Heart right ventricle (tissue), 16 donors: ENCODE data around the gene SAMMSON. TPM values are rescaled to one million over a fixed set of nuclear protein-coding genes. Genes with fewer than 3 reads are reported as not detected.

ENCODE experiments used
- ATAC-seq, 8 donors: fragments of 200-7000 bp; cut with Tn5 transposase; one replicate each; pipeline ENCODE4 v1.9.1; 2020; ENCODE audit warnings: mild to moderate bottlenecking in 8 of 8, moderate library complexity in 8 of 8, moderate number of reproducible peaks in 1 of 8
- DNase-seq, 2 donors: peaks; one replicate each; pipeline ENCODE4 v3.0.0-alpha.2; 2020
- H3K27ac ChIP-seq, 10 donors: fragments of 200-600 bp; sonication (generic) in 2 of 10; one replicate each; pipeline versions ENCODE4 v1.5.0 to v1.8.0; 2020 to 2022; ENCODE audit warnings: mild to moderate bottlenecking in 3 of 10
- H3K27me3 ChIP-seq, 7 donors: fragments of 200-600 bp; one replicate each; pipeline ENCODE4 v1.8.0; 2021 to 2022; ENCODE audit warnings: mild to moderate bottlenecking in 2 of 7
- H3K36me3 ChIP-seq, 9 donors: fragments of 200-600 bp; sonication (generic) in 1 of 9; one replicate each; pipeline versions ENCODE4 v1.5.0 to v1.8.0; 2020 to 2022; ENCODE audit warnings: mild to moderate bottlenecking in 2 of 9
- H3K4me1 ChIP-seq, 9 donors: fragments of 200-600 bp; sonication (generic) in 1 of 9; one replicate each; pipeline versions ENCODE4 v1.5.0 to v1.8.0; 2020 to 2022; ENCODE audit warnings: mild to moderate bottlenecking in 4 of 9
- H3K4me3 ChIP-seq, 10 donors: fragments of 200-600 bp; sonication (generic) in 2 of 10; one replicate each; pipeline versions ENCODE4 v1.5.0 to v1.8.0; 2020 to 2022; ENCODE audit warnings: mild to moderate bottlenecking in 7 of 10, moderate library complexity in 2 of 10
- H3K9me3 ChIP-seq, 11 donors: fragments of 200-600 bp in 10 of 11; sonication (generic) in 2 of 11; one replicate each; pipeline versions ENCODE4 v1.5.0 to v1.8.0; 2013 to 2022; ENCODE audit warnings: mild to moderate bottlenecking in 2 of 11, control low read depth in 1 of 11, moderate library complexity in 1 of 11
- WGBS, 2 donors: extraction: QIAGEN DNeasy Blood & Tissue Kit; methylation state at CpG; one replicate each; pipeline ENCODE4 v1.1.7; 2013; ENCODE audit warnings: inconsistent platforms in 1 of 2; 5-methylcytosine and 5-hydroxymethylcytosine counted together
- intact Hi-C, 10 donors: fragments of 100-400 bp; cut with DNase I; formaldehyde crosslinking; loops; one replicate each; pipeline versions ENCODE4 v1.11.1 to v1.14.2; 2022
- polyA plus RNA-seq, 2 donors: library from polyadenylated mRNA; stranded (reverse); fragments of 200-250 nt; gene quantifications; one replicate each; pipeline ENCODE4 v1.2.3, GENCODE V29; 2013
- total RNA-seq, 10 donors: library from RNA; stranded (reverse); fragmentation: NEBNext Ultra II Directional in 3 of 10; extraction: Animal tissue kit (Norgen Biotek cat#: 25700) in 3 of 10; gene quantifications; one replicate each; pipeline versions ENCODE4 v1.2.1 to v1.2.4, GENCODE V29; 2021 to 2023
- TF ChIP-seq, protein P1 (sequence below), 9 donors: fragments of 200-600 bp; sonication (generic) in 2 of 9; IDR thresholded peaks; one replicate each; pipeline versions ENCODE4 v1.5.0 to v1.8.0; 2021 to 2022; ENCODE audit warnings: antibody characterized with exemption in 9 of 9, mild to moderate bottlenecking in 5 of 9, moderate library complexity in 1 of 9
- donor health status: Arrhythmogenic right ventricular cardiomyopathy.
- donor health status: ischemic (EF 13 %, LVEDD 7.1; RV severe dilation, severe dysfunction).
- donor health status: healthy with polysubstance abuse.
- donor health status: DM: no; HTN: yes; CAD: no.
- donor health status: DM: no; HTN: no; CAD: no.
- donor health status: ischemic (EF 25% LVEDD 6.9; RV normal size, moderate dysfunction).
- donor health status: ischemic (EF 25% LVEDD 5.7; RV mildly dilated, moderate dysfunction).
- donor health status: healthy.
- donor health status: DM: yes; HTN: yes; CAD: no.
- donor health status: Ischemic cardiomyopathy.
- donor health status: ischemic (EF 35%, LVEDD 5.7; RV mildly dilated, moderate dysfunction).
- donor health status: nonischemic (EF 11% LVEDD 7.7; RV severe dilation, severe dysfunction).
- donor health status: DM: yes; HTN: yes; CAD: no.
- donor health status: PGD.
- donor health status: ischemic (EF 29% LVEDD 5.4; RV normal size, mild dysfunction).
- donor health status: nonischemic (EF 23%, LVEDD 6.1; RV moderate dilation, normal function).

Gene SAMMSON
- total and polyA plus RNA-seq, 12 donors, result 0.32 TPM; not detected in 11

DNA sequence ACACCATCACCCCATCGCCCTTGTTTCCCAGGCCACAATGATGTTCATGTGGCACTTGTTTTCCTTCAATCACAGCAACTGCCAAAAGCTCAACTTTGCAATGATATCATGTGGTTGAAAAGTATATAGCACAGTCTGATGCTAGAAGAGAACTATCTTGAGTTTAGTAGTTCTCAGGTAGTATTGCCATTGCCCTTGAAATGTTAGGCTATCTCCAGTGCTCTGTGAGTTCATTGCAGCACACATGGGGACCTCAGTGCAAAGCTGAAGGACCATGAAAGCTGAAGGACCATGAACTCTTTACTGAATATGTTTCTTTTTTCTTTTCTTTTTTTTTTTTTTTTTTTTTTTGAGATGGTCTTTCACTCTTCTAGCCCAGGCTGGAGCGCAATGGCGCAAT is 35.9 kb upstream of the SAMMSON start:
- Histone ChIP-seq H3K36me3 (peaks cover 0 to 76% (median 25%) of the 10 kb centered on the region in 9 donors), H3K27ac (no peak overlapping the region), H3K9me3 (no peaks in the 10 kb centered on the region), H3K4me1 (peaks cover 0 to 6% (median 0%) of the 10 kb centered on the region in 9 donors), H3K4me3 (no peak overlapping the region), H3K27me3 (no peaks in the 10 kb centered on the region)
- ATAC-seq (peak in 5 of 8 donors; percentile 16 to 46 (median 26)), DNase-seq (no peak)
- WGBS, 2 donors, result 89 to 95% methylated on average over 3 of the region's 3 CpGs
- intact Hi-C loops, result no loop called here
- TF ChIP-seq, protein P1, sequence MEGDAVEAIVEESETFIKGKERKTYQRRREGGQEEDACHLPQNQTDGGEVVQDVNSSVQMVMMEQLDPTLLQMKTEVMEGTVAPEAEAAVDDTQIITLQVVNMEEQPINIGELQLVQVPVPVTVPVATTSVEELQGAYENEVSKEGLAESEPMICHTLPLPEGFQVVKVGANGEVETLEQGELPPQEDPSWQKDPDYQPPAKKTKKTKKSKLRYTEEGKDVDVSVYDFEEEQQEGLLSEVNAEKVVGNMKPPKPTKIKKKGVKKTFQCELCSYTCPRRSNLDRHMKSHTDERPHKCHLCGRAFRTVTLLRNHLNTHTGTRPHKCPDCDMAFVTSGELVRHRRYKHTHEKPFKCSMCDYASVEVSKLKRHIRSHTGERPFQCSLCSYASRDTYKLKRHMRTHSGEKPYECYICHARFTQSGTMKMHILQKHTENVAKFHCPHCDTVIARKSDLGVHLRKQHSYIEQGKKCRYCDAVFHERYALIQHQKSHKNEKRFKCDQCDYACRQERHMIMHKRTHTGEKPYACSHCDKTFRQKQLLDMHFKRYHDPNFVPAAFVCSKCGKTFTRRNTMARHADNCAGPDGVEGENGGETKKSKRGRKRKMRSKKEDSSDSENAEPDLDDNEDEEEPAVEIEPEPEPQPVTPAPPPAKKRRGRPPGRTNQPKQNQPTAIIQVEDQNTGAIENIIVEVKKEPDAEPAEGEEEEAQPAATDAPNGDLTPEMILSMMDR (IDR thresholded peaks at IDR 0.05), result no peak

DNA sequence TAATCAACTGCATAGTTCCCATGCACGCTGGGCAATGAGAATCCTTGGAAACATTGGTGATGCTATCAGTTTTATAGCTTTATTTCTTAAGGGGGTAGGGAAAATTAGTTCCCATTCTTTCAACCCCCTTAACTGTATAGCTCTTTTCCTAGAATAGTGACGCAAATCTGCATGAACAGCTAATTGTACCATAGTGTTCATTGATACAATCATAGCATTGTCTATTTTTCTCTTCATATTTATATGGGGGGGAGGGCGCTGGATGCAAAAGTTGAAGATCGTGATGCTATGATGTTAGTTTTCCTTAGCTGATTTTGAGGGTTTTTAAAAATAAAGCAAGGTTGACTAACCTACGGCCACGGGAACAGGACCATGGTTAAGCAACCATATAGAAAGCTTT is 32.4 kb upstream of the SAMMSON start:
- DNase-seq (no peak), ATAC-seq (no peak)
- TF ChIP-seq, protein P1 (IDR thresholded peaks at IDR 0.05), result no peak
- H3K27me3 ChIP-seq, result no peaks in the 10 kb centered on the region
- no peak overlapping the region for H3K4me3 ChIP-seq
- H3K27ac ChIP-seq, result no peak overlapping the region
- H3K4me1 ChIP-seq, result peaks cover 0 to 5% (median 0%) of the 10 kb centered on the region in 9 donors
- 83 to 93% methylated on average over 6 of the region's 6 CpGs for WGBS, 2 donors
- H3K9me3 ChIP-seq, result no peaks in the 10 kb centered on the region
- intact Hi-C loops, result no loop called here
- H3K36me3 ChIP-seq, result peaks cover 0 to 45% (median 13%) of the 10 kb centered on the region in 9 donors

DNA sequence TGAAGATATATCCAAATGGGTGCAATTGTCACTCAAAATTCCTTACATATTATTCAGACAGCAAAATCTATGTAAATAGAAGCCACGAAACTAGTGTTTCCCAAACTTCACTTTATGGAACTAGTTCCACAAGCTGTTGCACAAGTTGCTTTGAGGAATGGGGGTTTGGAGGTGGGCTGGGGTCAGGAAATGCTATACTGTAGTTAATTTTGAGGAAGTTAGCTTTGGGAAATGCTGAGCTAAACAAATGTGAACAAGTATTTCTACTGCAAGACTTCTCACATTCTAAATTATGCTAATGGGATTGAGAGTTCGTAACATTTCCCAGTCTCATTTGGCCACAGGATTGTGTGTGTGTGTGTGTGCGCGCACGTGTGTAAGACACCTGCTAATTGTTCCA is 28.7 kb upstream of the SAMMSON start:
- peaks cover 0 to 9% (median 1%) of the 10 kb centered on the region in 9 donors for H3K4me1 ChIP-seq
- ATAC-seq (no peak), DNase-seq (no peak)
- H3K4me3 ChIP-seq, result no peak overlapping the region
- H3K27me3 ChIP-seq, result no peaks in the 10 kb centered on the region
- no peak overlapping the region for H3K27ac ChIP-seq
- intact Hi-C loops, result no loop called here
- peaks cover 0 to 15% (median 0%) of the 10 kb centered on the region in 9 donors for H3K36me3 ChIP-seq
- H3K9me3 ChIP-seq, result no peaks in the 10 kb centered on the region
- TF ChIP-seq, protein P1 (IDR thresholded peaks at IDR 0.05), result no peak
- WGBS, 2 donors, result 87 to 93% methylated on average over 5 of the region's 5 CpGs

DNA sequence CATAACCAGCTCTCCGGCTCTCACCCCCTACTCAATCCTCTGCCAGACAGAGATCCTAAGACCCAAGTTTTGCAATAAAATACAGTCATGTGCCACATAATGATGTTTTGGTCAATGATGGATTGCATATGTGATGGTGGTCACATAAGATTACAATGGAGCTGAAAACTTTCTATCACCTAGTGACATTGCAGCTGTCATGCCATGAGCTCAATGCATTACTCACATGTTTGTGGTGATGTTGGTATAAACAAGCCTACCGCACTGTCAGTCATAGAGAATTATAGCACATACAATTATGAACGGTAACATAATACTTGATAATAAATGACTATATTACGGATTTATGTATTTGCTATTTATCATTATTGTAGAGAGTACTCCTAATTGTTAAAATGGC is 26.9 kb upstream of the SAMMSON start:
- TF ChIP-seq, protein P1 (IDR thresholded peaks at IDR 0.05), result no peak
- Histone ChIP-seq H3K27me3 (no peaks in the 10 kb centered on the region), H3K36me3 (no peaks in the 10 kb centered on the region), H3K4me3 (no peak overlapping the region), H3K9me3 (peaks cover 0 to 7% (median 0%) of the 10 kb centered on the region in 11 donors), H3K27ac (no peak overlapping the region), H3K4me1 (peaks cover 0 to 11% (median 4%) of the 10 kb centered on the region in 9 donors)
- WGBS, 2 donors, result 95 to 97% methylated on average over 4 of the region's 4 CpGs
- ATAC-seq (no peak), DNase-seq (no peak)
- intact Hi-C loops, result no loop called here
